ENCODE data around the gene CACNA2D3. TPM values are rescaled to one million over a fixed set of nuclear protein-coding genes. Genes with fewer than 3 reads are reported as not detected.

CACNA2D3 gene
- total RNA-seq, 1 donor from 2014 or later: 21.2 TPM

GRCh38 chr3:54994111-54994513 is 871.8 kb downstream of the CACNA2D3 start:
- Histone ChIP-seq H3K9me3 (replicated peaks) (no peaks in the 10 kb centered on the region), H3K27ac (replicated peaks) (no peak overlapping the region), H3K4me3 (no peak overlapping the region), H3K27me3 (ENCODE audit: low read depth) (no peaks in the 10 kb centered on the region), H3K36me3 (no peaks in the 10 kb centered on the region), H3K4me1 (peaks cover 7% of the 10 kb centered on the region)
- DNase-seq: no peak
- no peak for TF ChIP-seq CTCF (IDR thresholded peaks at IDR 0.05; ENCODE audit: borderline replicate concordance)
- intact Hi-C loops (cut with micrococcal nuclease): no loop called here

GRCh38 chr3:54999159-54999558 is 876.8 kb downstream of the CACNA2D3 start:
- no peak overlapping the region for H3K27ac ChIP-seq (replicated peaks)
- no peaks in the 10 kb centered on the region for H3K9me3 ChIP-seq (replicated peaks)
- no peak for TF ChIP-seq CTCF (IDR thresholded peaks at IDR 0.05; ENCODE audit: borderline replicate concordance)
- no peak overlapping the region for H3K4me3 ChIP-seq
- H3K4me1 ChIP-seq: no peaks in the 10 kb centered on the region
- no peak for DNase-seq
- intact Hi-C loops (cut with micrococcal nuclease): no loop called here
- H3K27me3 ChIP-seq (ENCODE audit: low read depth): no peaks in the 10 kb centered on the region
- H3K36me3 ChIP-seq: no peaks in the 10 kb centered on the region

- Histone ChIP-seq H3K9me3 (replicated peaks) (no peaks in the 10 kb centered on the region), H3K27me3 (ENCODE audit: low read depth) (no peaks in the 10 kb centered on the region), H3K27ac (replicated peaks) (no peak overlapping the region), H3K36me3 (no peaks in the 10 kb centered on the region), H3K4me3 (no peak overlapping the region), H3K4me1 (no peaks in the 10 kb centered on the region)
- intact Hi-C loops (cut with micrococcal nuclease): no loop called here
- DNase-seq: no peak
- TF ChIP-seq CTCF (IDR thresholded peaks at IDR 0.05; ENCODE audit: borderline replicate concordance): no peak
These were observed 877.5 kb downstream of the CACNA2D3 start for GRCh38 chr3:54999811-55000210.

GRCh38 chr3:55000546-55000945 is 878.2 kb downstream of the CACNA2D3 start:
- no peaks in the 10 kb centered on the region for H3K4me1 ChIP-seq
- H3K27me3 ChIP-seq (ENCODE audit: low read depth): no peaks in the 10 kb centered on the region
- no peak overlapping the region for H3K27ac ChIP-seq (replicated peaks)
- no peaks in the 10 kb centered on the region for H3K36me3 ChIP-seq
- no peak for TF ChIP-seq CTCF (IDR thresholded peaks at IDR 0.05; ENCODE audit: borderline replicate concordance)
- H3K4me3 ChIP-seq: no peak overlapping the region
- H3K9me3 ChIP-seq (replicated peaks): no peaks in the 10 kb centered on the region
- intact Hi-C loops (cut with micrococcal nuclease): no loop called here
- DNase-seq: no peak

GRCh38 chr3:55000953-55001352 is 878.6 kb downstream of the CACNA2D3 start:
- H3K27ac ChIP-seq (replicated peaks): no peak overlapping the region
- no peak for DNase-seq
- H3K4me3 ChIP-seq: no peak overlapping the region
- H3K9me3 ChIP-seq (replicated peaks): no peaks in the 10 kb centered on the region
- H3K4me1 ChIP-seq: no peaks in the 10 kb centered on the region
- intact Hi-C loops (cut with micrococcal nuclease): no loop called here
- no peaks in the 10 kb centered on the region for H3K27me3 ChIP-seq (ENCODE audit: low read depth)
- H3K36me3 ChIP-seq: no peaks in the 10 kb centered on the region
- no peak for TF ChIP-seq CTCF (IDR thresholded peaks at IDR 0.05; ENCODE audit: borderline replicate concordance)
